ENCODE measurements around the gene ASCL3. TPM values are rescaled to one million over a fixed set of nuclear protein-coding genes. Genes with fewer than 3 reads are reported as not detected.

Gene ASCL3, protein sequence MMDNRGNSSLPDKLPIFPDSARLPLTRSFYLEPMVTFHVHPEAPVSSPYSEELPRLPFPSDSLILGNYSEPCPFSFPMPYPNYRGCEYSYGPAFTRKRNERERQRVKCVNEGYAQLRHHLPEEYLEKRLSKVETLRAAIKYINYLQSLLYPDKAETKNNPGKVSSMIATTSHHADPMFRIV
- polyA plus RNA-seq (not detected in 3 replicates), polyA minus RNA-seq (not detected in 3 replicates)
- not detected for polyA plus RNA-seq (2011; ENCODE audit: low read depth)
- polyA plus RNA-seq (2011; cell fraction: cytosol; rRNA removed): not detected in 2 replicates
- not detected in 2 replicates for polyA plus RNA-seq (2011; cell fraction: nucleus; rRNA removed)
- polyA plus RNA-seq (2012; ENCODE audit: low replicate concordance): not detected in 2 replicates
- not detected for polyA minus RNA-seq (2011; cell fraction: cytosol; rRNA and poly(A)+ RNA removed)
- polyA minus RNA-seq (2011; cell fraction: nucleus; rRNA and poly(A)+ RNA removed): not detected in 2 replicates

DNA sequence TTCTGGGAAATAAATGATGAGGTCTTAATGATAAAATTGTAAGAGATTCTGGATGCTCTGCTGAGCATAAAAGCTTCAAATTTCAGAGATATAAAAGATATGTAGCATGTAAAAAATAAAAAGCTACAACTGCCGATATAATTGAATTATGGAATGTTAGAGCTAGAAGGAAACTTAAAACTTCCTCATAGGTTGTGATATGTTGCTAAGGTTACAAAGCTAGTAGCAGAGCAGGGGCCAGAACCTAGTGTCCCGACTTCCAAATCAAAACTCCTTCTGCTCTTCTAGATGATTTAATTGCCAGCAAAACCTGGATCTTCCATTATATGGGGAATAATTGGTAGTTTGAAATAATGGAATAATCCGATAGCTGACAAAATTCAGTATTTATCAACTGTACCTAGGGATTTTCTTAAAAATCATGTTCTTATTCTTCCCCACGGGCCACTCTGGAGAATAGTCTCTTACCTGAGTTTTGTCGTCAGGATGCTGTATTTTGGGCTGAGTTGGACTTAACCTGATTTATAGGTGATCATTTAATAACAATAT is at the start of gene ASCL3:
Gene ASCL3, minus strand, starts transcription at position 499 of the 549 bp plus-strand sequence. CDS start 4,855 bp downstream, outside the sequence.
- no peak for DNase-seq (ENCODE audit: low read depth, low spot score)
- no peak for TF ChIP-seq EZH2 (IDR thresholded peaks at IDR 0.05; ENCODE audit: low read length)
- TF ChIP-seq, protein P1, sequence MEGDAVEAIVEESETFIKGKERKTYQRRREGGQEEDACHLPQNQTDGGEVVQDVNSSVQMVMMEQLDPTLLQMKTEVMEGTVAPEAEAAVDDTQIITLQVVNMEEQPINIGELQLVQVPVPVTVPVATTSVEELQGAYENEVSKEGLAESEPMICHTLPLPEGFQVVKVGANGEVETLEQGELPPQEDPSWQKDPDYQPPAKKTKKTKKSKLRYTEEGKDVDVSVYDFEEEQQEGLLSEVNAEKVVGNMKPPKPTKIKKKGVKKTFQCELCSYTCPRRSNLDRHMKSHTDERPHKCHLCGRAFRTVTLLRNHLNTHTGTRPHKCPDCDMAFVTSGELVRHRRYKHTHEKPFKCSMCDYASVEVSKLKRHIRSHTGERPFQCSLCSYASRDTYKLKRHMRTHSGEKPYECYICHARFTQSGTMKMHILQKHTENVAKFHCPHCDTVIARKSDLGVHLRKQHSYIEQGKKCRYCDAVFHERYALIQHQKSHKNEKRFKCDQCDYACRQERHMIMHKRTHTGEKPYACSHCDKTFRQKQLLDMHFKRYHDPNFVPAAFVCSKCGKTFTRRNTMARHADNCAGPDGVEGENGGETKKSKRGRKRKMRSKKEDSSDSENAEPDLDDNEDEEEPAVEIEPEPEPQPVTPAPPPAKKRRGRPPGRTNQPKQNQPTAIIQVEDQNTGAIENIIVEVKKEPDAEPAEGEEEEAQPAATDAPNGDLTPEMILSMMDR (optimal IDR thresholded peaks at IDR 0.05 in 1 of 3, IDR thresholded peaks at IDR 0.05 in 1 of 3, conservative IDR thresholded peaks at IDR 0.05 in 1 of 3; ENCODE audit: extremely low read depth in 1 of 3, insufficient read depth in 2 of 3, low read length in 3 of 3): no peak
- FAIRE-seq: no peak

DNA sequence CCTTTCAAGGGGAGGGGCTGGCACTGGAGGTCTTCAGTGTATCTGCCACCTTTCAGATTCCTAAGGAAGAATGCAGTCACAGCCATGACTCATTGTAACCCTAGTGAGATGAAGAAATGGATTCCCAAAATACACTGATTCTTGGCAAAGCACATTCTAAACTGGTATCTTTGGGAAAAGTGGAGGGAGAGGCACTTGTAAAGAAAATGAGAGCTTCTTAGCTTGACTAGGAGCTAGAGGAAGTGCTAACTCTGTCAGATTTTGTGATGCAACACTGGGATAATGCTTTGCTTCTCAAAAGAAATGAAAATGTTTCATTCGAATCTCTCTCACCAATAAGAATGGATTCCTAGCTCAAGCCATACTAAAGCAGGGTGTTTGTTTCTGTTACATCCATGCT is 46.6 kb upstream of the ASCL3 start:
- Histone ChIP-seq H2AFZ (ENCODE audit: control insufficient read depth, low read length) (no peak overlapping the region), H3K27ac (ENCODE audit: control insufficient read depth, insufficient read depth, low read length) (no peak overlapping the region), H3K9me1 (ENCODE audit: control insufficient read depth, extremely low read depth, insufficient read depth, low read length) (no peaks in the 10 kb centered on the region), H4K20me1 (ENCODE audit: control insufficient read depth, extremely low read depth, insufficient read depth, low read length) (no peaks in the 10 kb centered on the region), H3K4me1 (ENCODE audit: control insufficient read depth, extremely low read depth, insufficient read depth, low read length) (no peaks in the 10 kb centered on the region), H3K9me3 (ENCODE audit: control insufficient read depth, low read depth, low read length) (no peaks in the 10 kb centered on the region), H3K9ac (ENCODE audit: control insufficient read depth, extremely low read depth, insufficient read depth, low read length) (no peak overlapping the region), H3K4me2 (ENCODE audit: control insufficient read depth, extremely low read depth, insufficient read depth, low read depth, low read length) (no peak overlapping the region), H3K36me3 (ENCODE audit: control insufficient read depth in 2 of 2, extremely low read depth in 1 of 2, insufficient read depth in 2 of 2, low read length in 2 of 2) (no peaks in the 10 kb centered on the region), H3K27me3 (ENCODE audit: control insufficient read depth, extremely low read depth, insufficient read depth, low read length) (no peaks in the 10 kb centered on the region), H3K79me2 (ENCODE audit: control insufficient read depth, insufficient read depth, low read length) (no peaks in the 10 kb centered on the region), H3K4me3 (ENCODE audit: control insufficient read depth in 2 of 3, extremely low read depth in 1 of 3, insufficient read depth in 2 of 3, low read depth in 1 of 3, low read length in 3 of 3) (no peak overlapping the region)
- dilution Hi-C loops (cut with MboI; ENCODE audit: extremely low pct_ligation_motif_present, low sequenced_read_pairs): no loop called here
- no peak for TF ChIP-seq EZH2 (IDR thresholded peaks at IDR 0.05; ENCODE audit: low read length)
- TF ChIP-seq, protein P1 (optimal IDR thresholded peaks at IDR 0.05 in 1 of 3, IDR thresholded peaks at IDR 0.05 in 1 of 3, conservative IDR thresholded peaks at IDR 0.05 in 1 of 3; ENCODE audit: extremely low read depth in 1 of 3, insufficient read depth in 2 of 3, low read length in 3 of 3): no peak
- DNase-seq (ENCODE audit: low read depth, low spot score) (no peak), FAIRE-seq (no peak)

More for the DNA sequence above, at the start of gene ASCL3:
- Histone ChIP-seq H3K27ac (ENCODE audit: control insufficient read depth, insufficient read depth, low read length) (no peak within 1 kb of the TSS), H3K4me2 (ENCODE audit: control insufficient read depth, extremely low read depth, insufficient read depth, low read depth, low read length) (no peak within 1 kb of the TSS), H3K9ac (ENCODE audit: control insufficient read depth, extremely low read depth, insufficient read depth, low read length) (no peak within 1 kb of the TSS), H3K79me2 (ENCODE audit: control insufficient read depth, insufficient read depth, low read length) (no peaks in the 10 kb centered on the region), H3K4me3 (ENCODE audit: control insufficient read depth in 2 of 3, extremely low read depth in 1 of 3, insufficient read depth in 2 of 3, low read depth in 1 of 3, low read length in 3 of 3) (no peak within 1 kb of the TSS), H4K20me1 (ENCODE audit: control insufficient read depth, extremely low read depth, insufficient read depth, low read length) (no peaks in the 10 kb centered on the region), H3K4me1 (ENCODE audit: control insufficient read depth, extremely low read depth, insufficient read depth, low read length) (no peaks in the 10 kb centered on the region), H3K36me3 (ENCODE audit: control insufficient read depth in 2 of 2, extremely low read depth in 1 of 2, insufficient read depth in 2 of 2, low read length in 2 of 2) (peaks cover 0 to 2% of the 10 kb centered on the region in 2 experiments), H2AFZ (ENCODE audit: control insufficient read depth, low read length) (no peak within 1 kb of the TSS), H3K9me3 (ENCODE audit: control insufficient read depth, low read depth, low read length) (no peaks in the 10 kb centered on the region), H3K27me3 (ENCODE audit: control insufficient read depth, extremely low read depth, insufficient read depth, low read length) (no peaks in the 10 kb centered on the region), H3K9me1 (ENCODE audit: control insufficient read depth, extremely low read depth, insufficient read depth, low read length) (no peaks in the 10 kb centered on the region)
- dilution Hi-C loops (cut with MboI; ENCODE audit: extremely low pct_ligation_motif_present, low sequenced_read_pairs): no loop called here

Data from keratinocyte (primary cell).